GM19043 (cell line): ENCODE results near the gene CERS6.

Experiments used
- ATAC-seq: cut with Tn5 transposase; IDR thresholded peaks from one replicate; pipeline ENCODE4 v1.9.1; 2021; ENCODE audit warnings: low read depth; ENCODE audit not compliant: unreplicated experiment

The CERS6 gene

GRCh38 chr2:168624028-168624427 is 168.0 kb downstream of the CERS6 start:
- no peak for ATAC-seq

GRCh38 chr2:168626096-168626495 is 170.0 kb downstream of the CERS6 start:
- no peak for ATAC-seq

- ATAC-seq: no peak
Measured at GRCh38 chr2:168626647-168627046, 170.6 kb downstream of the CERS6 start.

GRCh38 chr2:168632709-168633121 is 176.6 kb downstream of the CERS6 start:
- no peak for ATAC-seq

- no peak for ATAC-seq
Measured at GRCh38 chr2:168633200-168633599, 177.1 kb downstream of the CERS6 start.

GRCh38 chr2:168633895-168634294 is 177.8 kb downstream of the CERS6 start:
- ATAC-seq: peak; percentile 37

- no peak for ATAC-seq
Measured at GRCh38 chr2:168635065-168635577, 179.0 kb downstream of the CERS6 start.

- ATAC-seq: no peak
Measured at GRCh38 chr2:168639018-168639417, 182.9 kb downstream of the CERS6 start.

- ATAC-seq: no peak
Measured at GRCh38 chr2:168639441-168639898, 183.4 kb downstream of the CERS6 start.

- no peak for ATAC-seq
Measured at GRCh38 chr2:168640039-168640438, 184.0 kb downstream of the CERS6 start.

GRCh38 chr2:168641636-168642035 is 185.6 kb downstream of the CERS6 start:
- ATAC-seq: no peak

- ATAC-seq: no peak
Measured at GRCh38 chr2:168642873-168643272, 186.8 kb downstream of the CERS6 start.

- ATAC-seq: no peak
Measured at GRCh38 chr2:168643979-168644378, 187.9 kb downstream of the CERS6 start.

- no peak for ATAC-seq
Measured at GRCh38 chr2:168645696-168646338, 189.7 kb downstream of the CERS6 start.

- no peak for ATAC-seq
Measured at GRCh38 chr2:168649105-168649504, 193.0 kb downstream of the CERS6 start.

GRCh38 chr2:168649562-168649961 is 193.5 kb downstream of the CERS6 start:
- no peak for ATAC-seq

GRCh38 chr2:168650139-168650538 is 194.1 kb downstream of the CERS6 start:
- ATAC-seq: no peak

GRCh38 chr2:168650781-168651180 is 194.7 kb downstream of the CERS6 start:
- no peak for ATAC-seq

GRCh38 chr2:168652997-168653921 is 197.2 kb downstream of the CERS6 start:
- no peak for ATAC-seq

- no peak for ATAC-seq
Measured at GRCh38 chr2:168654705-168655104, 198.6 kb downstream of the CERS6 start.

GRCh38 chr2:168655207-168655606 is 199.1 kb downstream of the CERS6 start:
- ATAC-seq: no peak
